BJ (cell line): ENCODE data around the gene CAST. TPM values are rescaled to one million over a fixed set of nuclear protein-coding genes. Genes with fewer than 3 reads are reported as not detected.

ENCODE experiments used
- CTCF ChIA-PET: fragments of 350-600 bp; formaldehyde crosslinking; extraction: SDS; loops from one replicate; lab custom pipeline; 2021; ENCODE audit warnings: antibody characterized with exemption, inconsistent platforms; lab: Yijun Ruan, JAX
- POLR2A ChIA-PET: fragments of 300-600 bp; sonication (Branson Sonifier 250); formaldehyde crosslinking; extraction: SDS; loops from one replicate; lab custom pipeline; 2021; ENCODE audit warnings: antibody characterized with exemption; lab: Charles Lee
- DNase-seq: peaks from one replicate; pipeline ENCODE4 v3.0.0-alpha.2; 2011; ENCODE audit warnings: low read depth
- H3K27me3 ChIP-seq: 2 replicates; pipeline ENCODE4 v1.6.0; 2011; ENCODE audit warnings: low read length; ENCODE audit not compliant: control insufficient read depth, insufficient read depth
- H3K36me3 ChIP-seq: 2 replicates; pipeline ENCODE4 v1.5.1; 2011; ENCODE audit warnings: low read length; ENCODE audit not compliant: control insufficient read depth, insufficient read depth
- H3K4me3 ChIP-seq: 2 replicates; pipeline ENCODE4 v1.5.1; 2011; ENCODE audit warnings: low read depth, mild to moderate bottlenecking, control low read depth, low read length
- CTCF ChIP-seq: IDR thresholded peaks from 2 replicates; pipeline ENCODE4 v1.5.1; 2011; ENCODE audit warnings: low read depth, mild to moderate bottlenecking, control low read depth, inconsistent platforms, low read length, moderate library complexity; ENCODE audit not compliant: insufficient read depth
- polyA plus RNA-seq: library from polyadenylated mRNA; depleted of rRNA; stranded (reverse); fragments of >200 nt; gene quantifications from 2 replicates; pipeline ENCODE4 v1.2.3, GENCODE V29; 2011

The CAST gene
- polyA plus RNA-seq, 1 experiment = 112 TPM

- ChIA-PET POLR2A (no interaction called here), CTCF (interaction anchor here (1.9 kb wide), 1 partner anchor 40 kb away, joined by 4 read pairs; no protein-coding TSS in a partner anchor)
- Histone ChIP-seq H3K27me3 (no peaks in the 10 kb centered on the region), H3K4me3 (no peak overlapping the region), H3K36me3 (no peaks in the 10 kb centered on the region)
- no peak for DNase-seq
- TF ChIP-seq CTCF = no peak
Observed at GRCh38 chr5:96654209-96654608, 8.0 kb upstream of the CAST start.

GRCh38 chr5:96655085-96655484 lies 7.1 kb upstream of the CAST start:
- Histone ChIP-seq H3K27me3 (no peaks in the 10 kb centered on the region), H3K36me3 (no peaks in the 10 kb centered on the region), H3K4me3 (no peak overlapping the region)
- ChIA-PET CTCF (interaction anchor here (1.9 kb wide), 1 partner anchor 41 kb away, joined by 4 read pairs; no protein-coding TSS in a partner anchor), POLR2A (no interaction called here)
- DNase-seq = no peak
- no peak for TF ChIP-seq CTCF

GRCh38 chr5:96655506-96655905 lies 6.7 kb upstream of the CAST start:
- DNase-seq = no peak
- H3K36me3 ChIP-seq = no peaks in the 10 kb centered on the region
- H3K27me3 ChIP-seq = no peaks in the 10 kb centered on the region
- POLR2A ChIA-PET = no interaction called here
- CTCF ChIA-PET = interaction anchor here (1.9 kb wide), 1 partner anchor 41 kb away, joined by 4 read pairs; no protein-coding TSS in a partner anchor
- no peak for TF ChIP-seq CTCF
- no peak overlapping the region for H3K4me3 ChIP-seq

- Histone ChIP-seq H3K27me3 (no peaks in the 10 kb centered on the region), H3K36me3 (no peaks in the 10 kb centered on the region), H3K4me3 (no peak overlapping the region)
- TF ChIP-seq CTCF = no peak
- ChIA-PET POLR2A (no interaction called here), CTCF (no interaction called here)
- peak; percentile 85 for DNase-seq
Observed at GRCh38 chr5:96657068-96657467, 5.1 kb upstream of the CAST start.

- CTCF ChIA-PET = no interaction called here
- POLR2A ChIA-PET = no interaction called here
- Histone ChIP-seq H3K36me3 (no peaks in the 10 kb centered on the region), H3K27me3 (no peaks in the 10 kb centered on the region), H3K4me3 (no peak overlapping the region)
- no peak for TF ChIP-seq CTCF
- DNase-seq = no peak
Observed at GRCh38 chr5:96658272-96658671, 3.9 kb upstream of the CAST start.
